Lung (tissue), 12 donors: ENCODE results near the gene AIF1L. TPM values are rescaled to one million over a fixed set of nuclear protein-coding genes. Genes with fewer than 3 reads are reported as not detected.

Experiments used
- ATAC-seq: fragments of 200-7000 bp; cut with Tn5 transposase; one replicate; pipeline ENCODE4 v1.9.1; 2020; ENCODE audit warnings: moderate number of reproducible peaks; ENCODE audit not compliant: insufficient read depth, low FRiP score
- DNase-seq, 3 donors: peaks; one replicate each; pipeline ENCODE4 v3.0.0-alpha.2; 2013 to 2017
- H3K27ac ChIP-seq, 2 donors: one replicate each; pipeline ENCODE4 v1.5.1; 2013; ENCODE audit warnings: mild to moderate bottlenecking in 2 of 2, moderate library complexity in 2 of 2, control low read depth in 1 of 2, inconsistent platforms in 1 of 2, low read depth in 1 of 2, low read length in 1 of 2
- H3K27me3 ChIP-seq, 3 donors: one replicate each; pipeline ENCODE4 v1.5.1; 2013; ENCODE audit warnings: low read length in 2 of 3; ENCODE audit not compliant: control insufficient read depth in 3 of 3, insufficient read depth in 3 of 3
- H3K36me3 ChIP-seq, 4 donors: one replicate each; pipeline ENCODE4 v1.5.1; 2013; ENCODE audit warnings: low read length in 4 of 4, mild to moderate bottlenecking in 1 of 4, moderate library complexity in 1 of 4; ENCODE audit not compliant: control insufficient read depth in 4 of 4, insufficient read depth in 4 of 4
- H3K4me1 ChIP-seq, 5 donors: one replicate each; pipeline ENCODE4 v1.5.1; 2013; ENCODE audit warnings: low read length in 5 of 5, mild to moderate bottlenecking in 2 of 5, moderate library complexity in 1 of 5; ENCODE audit not compliant: control insufficient read depth in 5 of 5, insufficient read depth in 5 of 5
- H3K4me3 ChIP-seq: one replicate; pipeline ENCODE4 v1.5.1; 2013; ENCODE audit warnings: mild to moderate bottlenecking, control low read depth, moderate library complexity
- H3K9ac ChIP-seq, 2 donors: one replicate each; pipeline ENCODE4 v1.5.1; 2013; ENCODE audit warnings: low read length in 2 of 2, control low read depth in 1 of 2; ENCODE audit not compliant: insufficient read depth in 1 of 2
- H3K9me3 ChIP-seq, 4 donors: one replicate each; pipeline ENCODE4 v1.5.1; 2013; ENCODE audit warnings: low read length in 3 of 4, mild to moderate bottlenecking in 1 of 4, moderate library complexity in 1 of 4; ENCODE audit not compliant: control insufficient read depth in 4 of 4, insufficient read depth in 3 of 4
- WGBS, 2 donors: extraction: QIAGEN DNeasy Blood & Tissue Kit; methylation state at CpG; one replicate each; pipeline ENCODE4 v1.1.7; 2013; 5-methylcytosine and 5-hydroxymethylcytosine counted together
- polyA plus RNA-seq, 2 donors: library from polyadenylated mRNA; stranded (reverse); fragments of 200-250 nt; gene quantifications; one replicate each; pipeline ENCODE4 v1.2.1, GENCODE V29; 2013
- total RNA-seq, 2 donors: library from RNA; depleted of rRNA in 1 of 2; stranded (reverse); fragments of >200 nt in 1 of 2; gene quantifications; one replicate each; pipeline ENCODE4 v1.2.1, GENCODE V29; 2014 to 2021
- TF ChIP-seq, protein P1 (sequence below): IDR thresholded peaks from 2 replicates; pipeline ENCODE4 v1.5.1; 2012; ENCODE audit warnings: mild to moderate bottlenecking; ENCODE audit errors: control extremely low read depth, extremely low read depth
- donor health status: control.
- donor health status: control.
- donor health status: Bipolar disorder and iron deficiency.
- donor health status: healthy.
- donor health status: DM: yes; HTN: yes; CAD: no.

The AIF1L gene
- total and polyA plus RNA-seq, 4 donors: 3.2 to 16.5 (median 6.9) TPM

DNA sequence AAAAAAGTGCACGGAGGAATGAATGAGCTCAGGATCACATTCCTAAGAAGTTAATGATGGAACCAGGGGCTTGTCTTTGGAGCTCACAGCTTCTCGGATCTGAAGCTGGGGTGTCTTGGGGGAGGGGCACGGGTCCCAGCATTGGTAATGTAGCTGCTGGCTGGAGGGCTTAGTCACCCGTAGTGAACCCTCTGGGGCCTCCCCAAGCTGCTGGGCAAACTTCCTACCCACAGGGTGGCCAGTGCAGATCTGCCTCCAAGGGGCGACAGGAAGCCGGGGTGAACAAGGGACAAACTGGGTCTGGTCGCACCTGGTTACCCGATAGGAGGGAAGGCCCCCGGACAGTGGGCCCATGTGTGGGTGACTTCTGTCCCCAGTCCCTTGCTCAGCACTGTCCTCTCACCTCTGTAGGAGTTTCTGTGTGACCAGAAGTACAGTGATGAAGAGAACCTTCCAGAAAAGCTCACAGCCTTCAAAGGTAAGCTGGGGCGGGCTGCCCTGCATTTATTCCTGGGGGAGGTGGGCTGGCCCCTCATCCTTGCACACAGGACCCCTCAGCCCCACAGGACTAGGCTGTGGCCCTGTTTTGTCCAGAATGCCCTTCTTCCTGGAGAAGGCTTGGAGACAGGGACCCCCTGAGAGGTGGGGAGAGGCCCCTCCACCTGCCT is 15.0 kb downstream of the AIF1L start:
- H3K9ac ChIP-seq: no peak overlapping the region
- ATAC-seq: no peak
- no peaks in the 10 kb centered on the region for H3K27me3 ChIP-seq
- no peak overlapping the region for H3K4me3 ChIP-seq
- WGBS, 2 donors: 57 to 58% methylated on average over 10 of the region's 10 CpGs
- H3K4me1 ChIP-seq: no peaks in the 10 kb centered on the region
- H3K36me3 ChIP-seq: no peaks in the 10 kb centered on the region
- H3K9me3 ChIP-seq: no peaks in the 10 kb centered on the region
- DNase-seq: peak in 1 of 3 donors; percentile 37
- TF ChIP-seq, protein P1, sequence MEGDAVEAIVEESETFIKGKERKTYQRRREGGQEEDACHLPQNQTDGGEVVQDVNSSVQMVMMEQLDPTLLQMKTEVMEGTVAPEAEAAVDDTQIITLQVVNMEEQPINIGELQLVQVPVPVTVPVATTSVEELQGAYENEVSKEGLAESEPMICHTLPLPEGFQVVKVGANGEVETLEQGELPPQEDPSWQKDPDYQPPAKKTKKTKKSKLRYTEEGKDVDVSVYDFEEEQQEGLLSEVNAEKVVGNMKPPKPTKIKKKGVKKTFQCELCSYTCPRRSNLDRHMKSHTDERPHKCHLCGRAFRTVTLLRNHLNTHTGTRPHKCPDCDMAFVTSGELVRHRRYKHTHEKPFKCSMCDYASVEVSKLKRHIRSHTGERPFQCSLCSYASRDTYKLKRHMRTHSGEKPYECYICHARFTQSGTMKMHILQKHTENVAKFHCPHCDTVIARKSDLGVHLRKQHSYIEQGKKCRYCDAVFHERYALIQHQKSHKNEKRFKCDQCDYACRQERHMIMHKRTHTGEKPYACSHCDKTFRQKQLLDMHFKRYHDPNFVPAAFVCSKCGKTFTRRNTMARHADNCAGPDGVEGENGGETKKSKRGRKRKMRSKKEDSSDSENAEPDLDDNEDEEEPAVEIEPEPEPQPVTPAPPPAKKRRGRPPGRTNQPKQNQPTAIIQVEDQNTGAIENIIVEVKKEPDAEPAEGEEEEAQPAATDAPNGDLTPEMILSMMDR: no peak
- H3K27ac ChIP-seq: no peak overlapping the region

GRCh38 chr9:131111854-131112311 is 15.6 kb downstream of the AIF1L start:
- Histone ChIP-seq H3K27me3 (no peaks in the 10 kb centered on the region), H3K36me3 (no peaks in the 10 kb centered on the region), H3K4me3 (no peak overlapping the region), H3K27ac (no peak overlapping the region), H3K9ac (no peak overlapping the region), H3K4me1 (peaks cover 0 to 3% (median 0%) of the 10 kb centered on the region in 5 donors), H3K9me3 (no peaks in the 10 kb centered on the region)
- DNase-seq: peak; percentile 36 to 77 (median 71)
- WGBS, 2 donors: 84 to 89% methylated on average over 24 of the region's 25 CpGs
- ATAC-seq: no peak
- TF ChIP-seq, protein P1: no peak

- H3K27me3 ChIP-seq: no peaks in the 10 kb centered on the region
- no peaks in the 10 kb centered on the region for H3K36me3 ChIP-seq
- H3K9ac ChIP-seq: no peak overlapping the region
- no peak overlapping the region for H3K27ac ChIP-seq
- WGBS, 2 donors: 86 to 88% methylated on average over 23 of the region's 23 CpGs
- ATAC-seq: no peak
- no peak overlapping the region for H3K4me3 ChIP-seq
- TF ChIP-seq, protein P1: no peak
- DNase-seq: no peak
- H3K9me3 ChIP-seq: no peaks in the 10 kb centered on the region
- H3K4me1 ChIP-seq: peaks cover 0 to 3% (median 0%) of the 10 kb centered on the region in 5 donors
These were observed 16.2 kb downstream of the AIF1L start for GRCh38 chr9:131112374-131113154.
